ENCODE measurements around the gene ATPAF1.

The ATPAF1 gene

DNA sequence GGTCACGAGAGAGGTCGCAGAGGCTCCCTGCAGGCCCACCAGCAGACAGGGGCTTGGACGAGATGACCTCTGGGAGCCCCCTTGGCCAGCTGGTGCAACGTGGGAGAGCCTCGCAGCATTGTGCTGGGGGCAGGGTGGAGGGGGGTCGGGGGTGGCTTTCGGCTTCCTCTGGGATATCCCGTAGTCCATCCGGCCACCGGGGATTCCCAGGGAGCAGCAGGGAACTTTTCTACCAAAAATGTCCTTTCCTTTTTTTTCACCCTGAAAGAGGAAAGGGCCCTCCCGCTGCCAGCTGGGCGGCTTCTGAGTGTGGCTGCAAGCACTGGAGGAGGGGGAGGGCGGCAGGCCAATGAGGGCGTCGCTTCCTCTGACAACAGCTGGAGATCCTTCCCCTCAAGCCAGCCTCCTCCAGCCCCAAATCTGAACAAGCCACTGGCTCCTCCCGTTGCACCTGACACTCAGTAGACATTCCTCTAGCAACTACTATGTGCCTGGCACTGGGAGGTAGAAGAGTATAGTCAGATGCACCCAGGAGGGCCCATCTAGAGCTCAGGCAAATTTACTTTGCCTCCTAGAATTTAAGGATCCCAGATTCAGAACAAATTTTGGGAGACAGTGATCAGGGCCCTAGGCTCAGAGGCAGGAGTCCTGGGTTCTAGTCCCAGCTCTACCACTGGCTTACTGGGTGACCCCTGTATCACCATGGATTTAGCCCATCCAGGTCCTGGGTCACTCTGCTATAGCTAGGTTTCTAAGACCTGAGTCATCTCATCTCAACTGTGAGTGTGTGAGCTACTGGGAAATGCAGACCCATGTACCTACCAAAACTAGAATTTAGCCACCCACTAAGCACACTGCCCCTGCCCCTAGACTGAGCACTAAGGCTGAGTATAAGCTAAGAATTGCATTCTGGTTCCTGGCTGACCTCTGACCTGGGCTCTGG lies 54.2 kb downstream of the ATPAF1 start:
- peak; percentile 83 for DNase-seq

DNA sequence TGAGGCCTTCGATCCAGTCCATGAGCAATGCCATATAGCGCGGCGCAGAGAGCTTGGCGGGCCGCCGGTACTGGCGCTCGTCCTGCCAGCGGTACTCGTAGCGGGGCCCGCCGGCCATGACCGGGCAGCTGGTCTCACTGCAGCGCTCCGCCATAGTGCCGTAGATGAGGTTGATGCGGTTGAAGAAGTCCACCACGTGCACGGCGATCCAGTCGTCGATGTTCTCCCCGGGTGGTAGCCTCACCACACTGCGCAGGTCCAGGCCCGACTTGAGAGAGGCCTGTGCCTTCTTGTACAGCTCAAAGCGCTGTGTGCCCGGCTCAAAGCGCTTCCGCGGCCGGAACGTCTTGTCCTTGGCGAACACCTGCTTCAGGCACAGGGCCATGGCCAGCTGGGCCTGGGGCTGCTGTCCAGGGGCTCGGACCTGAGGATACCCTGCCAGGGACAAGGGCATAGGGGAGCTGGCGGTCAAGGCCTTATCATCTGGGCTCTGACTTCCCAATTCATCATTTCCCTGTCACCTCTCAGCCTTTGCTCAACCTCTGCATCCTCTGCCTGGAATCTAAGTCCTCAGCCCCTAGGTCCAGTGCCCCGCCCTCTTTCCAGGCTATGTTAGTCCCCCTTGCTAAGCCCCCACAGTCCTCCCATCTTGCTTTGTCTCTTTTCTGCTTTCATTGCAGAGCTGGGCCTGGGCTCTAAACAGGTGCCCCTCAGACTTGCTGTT lies 55.1 kb downstream of the ATPAF1 start:
- DNase-seq: no peak

DNA sequence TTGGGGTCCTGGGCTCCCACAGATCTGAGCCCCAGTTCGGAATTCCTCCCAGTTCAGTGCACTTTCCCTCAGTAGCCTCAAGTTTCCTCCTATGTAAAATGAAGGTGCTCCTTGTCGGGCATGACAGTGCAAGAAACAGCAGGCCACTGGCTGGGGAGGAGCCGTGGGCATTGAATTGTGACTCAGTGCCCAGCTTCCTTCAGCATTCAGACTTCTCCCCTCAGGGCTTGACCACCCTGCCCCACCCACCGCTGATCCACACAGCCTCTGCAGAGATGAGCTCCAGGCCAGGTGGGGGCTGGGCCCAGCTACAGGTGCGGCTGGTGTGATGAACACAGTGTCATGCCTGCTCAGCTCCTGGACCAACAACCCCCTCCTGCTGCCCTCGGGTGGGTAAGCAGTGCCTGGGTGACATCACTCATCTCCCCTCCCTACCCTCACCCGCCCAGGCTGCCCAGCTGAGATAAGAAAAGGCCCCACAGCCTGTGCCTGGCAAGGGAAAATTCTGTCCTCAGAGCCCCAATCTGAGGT lies 56.4 kb downstream of the ATPAF1 start:
- no peak for DNase-seq

DNA sequence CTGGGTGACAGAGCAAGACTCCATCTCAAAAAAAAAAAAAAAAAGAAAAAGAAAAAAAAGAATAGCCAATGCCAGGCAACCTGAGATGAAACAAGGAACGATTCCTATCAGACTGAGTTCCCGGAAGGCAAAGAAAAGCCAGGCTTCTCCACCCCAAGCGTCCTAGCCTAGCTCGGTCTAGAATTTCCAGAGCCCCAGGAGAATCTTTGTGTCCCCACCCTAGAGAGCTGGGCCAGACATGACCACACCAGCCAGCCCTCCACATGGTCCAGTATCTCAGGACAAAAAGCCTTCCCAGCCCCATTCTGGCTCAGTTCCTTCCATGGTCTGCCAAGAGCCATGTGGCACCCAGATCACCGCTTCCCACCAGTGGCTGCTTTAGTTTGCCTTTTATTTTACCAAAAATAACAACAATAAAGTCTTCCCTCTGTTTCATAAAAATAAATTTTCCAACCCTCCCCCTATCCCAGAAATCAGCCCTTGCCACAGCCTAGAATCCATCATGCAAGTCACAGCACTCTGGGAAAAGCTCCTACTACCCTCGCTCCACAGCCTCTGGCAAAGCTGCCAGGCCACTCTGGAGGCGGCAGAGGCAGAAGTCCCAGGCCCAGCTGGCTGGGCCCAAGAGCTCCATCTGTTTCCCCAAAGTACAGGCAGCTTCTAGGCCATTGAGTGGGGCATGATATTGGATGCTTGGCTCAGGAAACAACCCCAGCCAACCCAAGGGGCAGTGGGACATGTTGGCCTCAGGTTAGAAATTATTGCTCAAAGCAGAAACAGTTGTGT lies 60.6 kb downstream of the ATPAF1 start:
- DNase-seq: no peak

DNA sequence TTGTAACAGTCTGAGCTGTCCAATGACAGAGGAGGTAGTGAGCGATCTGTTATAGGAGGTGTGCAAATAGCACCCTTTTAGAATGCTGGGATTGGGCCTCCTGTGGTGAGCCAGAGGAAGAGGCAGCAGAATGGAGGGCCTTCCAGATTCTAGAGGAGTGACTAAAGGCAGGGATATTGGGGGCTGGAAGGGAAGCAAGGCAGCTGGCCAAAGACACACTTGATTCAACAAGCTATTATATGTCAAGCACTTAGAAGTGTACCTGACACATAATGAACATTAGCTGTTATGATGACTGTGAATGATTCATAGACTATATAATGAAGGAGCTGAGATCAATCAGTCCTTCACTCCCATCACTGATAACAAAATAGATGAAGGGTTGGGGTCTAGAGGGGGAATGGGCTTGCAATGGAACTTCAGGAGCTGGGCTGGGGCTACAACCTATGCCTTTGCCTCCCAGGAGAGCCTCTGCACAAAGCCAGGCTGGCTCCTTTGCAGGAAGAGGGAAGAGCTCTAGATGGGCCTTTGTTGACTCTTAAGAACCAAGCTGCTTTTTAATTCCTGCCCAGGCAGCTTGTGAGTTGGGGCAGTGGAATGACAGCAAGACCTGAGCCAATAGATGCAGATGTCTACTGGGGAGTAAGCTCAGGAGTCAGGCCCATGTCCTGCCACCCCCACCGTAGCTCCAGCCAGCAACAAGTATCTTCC lies 61.8 kb downstream of the ATPAF1 start:
- DNase-seq: peak; percentile 96

DNA sequence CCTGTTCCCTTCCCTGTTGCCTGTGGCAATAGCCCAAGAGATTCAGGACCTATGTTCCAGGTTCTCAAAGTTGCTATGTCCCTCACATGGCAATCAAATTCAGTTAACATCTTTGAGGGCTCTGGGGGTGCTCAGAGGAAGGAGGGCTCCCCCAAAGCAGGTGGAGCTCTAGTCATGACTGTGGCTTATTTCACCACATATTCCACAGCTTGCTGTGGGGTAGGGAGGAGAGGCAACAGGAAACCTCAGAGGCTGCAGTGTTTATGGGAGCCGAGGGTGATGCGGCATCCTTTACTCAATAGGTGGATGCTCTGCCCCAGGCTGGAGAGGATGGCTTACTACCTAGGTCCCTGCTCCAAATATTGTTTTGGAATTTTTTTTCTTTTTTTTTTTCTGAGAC lies 62.9 kb downstream of the ATPAF1 start:
- DNase-seq: no peak

DNA sequence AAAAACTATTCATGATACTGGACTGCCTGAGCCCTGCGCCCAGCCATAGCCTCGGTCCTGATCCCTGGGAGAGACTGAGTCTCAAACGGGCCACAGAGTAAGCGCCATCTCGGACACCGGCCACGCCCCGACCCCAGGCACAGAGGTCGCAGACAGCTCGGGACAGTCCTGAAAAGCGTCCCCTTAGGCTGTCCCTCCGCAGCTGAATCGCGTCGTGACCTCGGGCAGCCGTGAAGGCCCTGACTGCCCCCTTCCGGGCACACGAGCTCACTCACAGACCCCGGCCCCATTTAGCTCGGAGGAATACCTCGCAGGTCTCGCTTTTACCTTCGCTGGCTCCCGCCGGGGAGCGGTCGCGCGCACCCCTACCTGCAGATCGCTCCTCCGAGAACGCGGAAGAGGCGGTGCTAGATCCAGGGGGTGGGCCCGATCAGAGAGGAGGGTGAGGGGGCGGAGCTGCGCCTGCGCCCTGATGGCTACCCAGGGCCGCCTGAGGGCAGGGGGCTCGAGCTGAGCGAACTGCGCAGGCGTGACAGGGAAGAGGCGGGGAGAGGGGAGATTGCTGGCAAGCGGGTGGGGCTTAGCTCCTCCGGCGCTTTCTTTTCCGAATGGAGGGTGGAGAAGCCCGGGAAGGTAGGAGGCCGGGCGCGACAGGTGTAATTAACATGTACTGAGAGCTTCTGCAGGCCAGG lies 64.2 kb downstream of the ATPAF1 start, which contains the start of gene MKNK1:
Gene MKNK1, minus strand, starts transcription at position 411 of the 692 bp plus-strand sequence. CDS start 20,941 bp downstream, outside the sequence.
- peak; percentile 99 for DNase-seq

DNA sequence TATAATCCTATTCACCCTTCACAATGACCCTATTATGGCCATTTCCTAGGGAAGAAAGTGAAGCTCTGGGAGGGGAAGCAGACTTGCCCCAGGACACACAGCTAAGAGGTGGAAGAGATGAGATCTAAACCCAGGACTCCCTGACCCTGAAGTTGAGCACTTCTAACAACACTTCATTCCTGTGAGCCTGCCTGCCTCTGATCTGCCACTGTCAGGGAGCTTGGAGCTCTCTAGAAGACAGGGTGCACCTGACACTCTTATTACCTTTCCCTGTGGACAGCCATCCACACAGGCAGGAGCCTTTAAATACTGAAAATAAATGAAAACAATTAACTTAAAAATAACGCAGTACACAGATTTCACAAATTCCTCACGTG lies 64.7 kb downstream of the ATPAF1 start:
- DNase-seq: no peak

DNA sequence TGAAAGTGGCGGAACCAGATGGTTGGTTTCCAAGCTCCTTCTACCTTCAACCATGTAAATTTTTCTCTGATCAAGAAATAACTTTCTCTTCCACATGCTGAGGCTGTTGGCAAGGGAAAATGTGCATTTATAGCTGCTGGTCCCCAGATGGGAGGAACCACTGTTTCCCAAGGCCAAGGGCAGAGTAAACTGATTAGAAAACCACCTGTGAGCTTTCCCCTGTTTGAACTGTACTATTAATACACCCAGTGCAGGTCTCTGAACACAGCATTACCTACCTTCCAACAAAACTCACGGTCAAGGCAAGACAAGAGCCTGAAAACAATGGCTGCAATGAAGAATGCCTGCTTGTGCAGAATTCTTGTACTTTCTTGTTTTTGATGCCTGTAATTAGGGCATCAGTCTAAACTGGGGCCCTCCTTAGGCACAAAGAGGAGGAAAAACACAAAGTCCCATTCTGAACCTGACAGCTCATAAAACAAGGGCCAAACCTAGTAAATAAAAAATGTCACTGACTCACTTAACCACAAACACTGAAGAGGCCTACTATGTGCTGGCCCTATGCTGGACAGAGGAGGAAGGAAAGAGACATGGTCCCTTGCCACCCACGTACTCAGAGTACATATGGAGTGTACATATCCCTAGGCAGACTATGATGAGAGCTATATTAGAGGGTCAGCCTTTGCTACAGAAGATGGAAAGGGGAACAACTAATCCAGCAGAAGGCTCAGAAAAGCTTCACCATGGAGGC lies 66.7 kb downstream of the ATPAF1 start:
- DNase-seq: no peak

DNA sequence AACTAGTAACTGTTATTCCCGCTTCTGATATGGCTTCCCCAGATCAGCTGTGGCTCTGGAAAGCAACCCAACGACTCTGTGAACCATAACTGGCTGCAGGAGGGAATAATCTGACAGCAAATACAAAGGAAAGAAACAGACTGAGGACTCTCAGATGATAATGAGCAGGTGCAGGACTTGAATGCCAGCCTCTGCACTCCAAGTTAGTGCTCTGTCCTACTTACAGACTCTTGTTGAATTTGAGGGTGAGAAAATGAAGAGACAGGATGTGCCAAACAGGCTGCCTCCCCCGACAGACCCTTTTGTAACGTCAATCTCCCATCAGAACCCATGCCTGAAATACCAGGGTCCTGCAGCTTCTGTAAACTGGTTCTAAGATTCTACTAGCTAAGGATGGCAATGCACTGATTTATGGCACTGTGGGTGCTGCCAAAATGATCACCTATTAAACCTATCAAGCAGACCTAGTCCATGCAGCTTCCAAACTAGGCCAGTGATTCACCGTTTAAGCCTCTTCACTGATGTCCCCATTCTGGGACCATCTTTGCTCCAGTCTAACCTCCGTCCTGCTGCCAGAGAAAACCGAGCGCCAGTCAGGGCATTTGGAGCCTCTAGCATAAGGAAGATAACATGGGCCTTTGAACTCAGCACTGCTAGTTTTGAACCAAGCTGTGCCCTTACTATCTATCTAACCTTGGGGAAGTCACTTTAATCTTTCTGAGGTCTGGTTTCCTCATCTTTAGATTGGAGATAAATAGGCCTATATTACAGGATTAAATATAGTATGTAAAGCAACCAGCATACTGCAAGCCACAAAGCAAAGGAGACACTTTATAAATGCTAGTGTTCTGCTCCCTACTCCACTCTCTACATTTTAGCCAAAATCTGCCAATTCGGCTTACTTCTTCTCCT lies 68.8 kb downstream of the ATPAF1 start:
- no peak for DNase-seq

DNA sequence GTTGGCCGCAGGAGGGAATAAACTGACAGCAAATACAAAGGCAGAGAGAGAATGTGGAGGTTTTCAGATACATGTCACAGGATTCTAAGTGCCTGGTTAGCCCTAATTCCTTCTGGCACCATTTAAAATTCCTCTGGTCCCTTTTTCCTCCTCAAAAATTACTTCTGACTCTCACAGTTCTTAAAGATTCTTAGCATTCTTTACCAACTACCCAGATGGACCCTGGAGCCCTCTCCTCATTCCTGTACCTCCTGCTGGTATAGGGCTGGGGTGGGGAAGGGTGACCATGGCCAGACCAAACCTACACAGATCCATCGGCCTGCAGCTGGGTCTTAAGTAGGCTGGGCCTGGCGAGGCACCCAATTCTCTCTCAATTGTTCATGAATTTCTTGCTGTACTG lies 71.3 kb downstream of the ATPAF1 start:
- no peak for DNase-seq

DNA sequence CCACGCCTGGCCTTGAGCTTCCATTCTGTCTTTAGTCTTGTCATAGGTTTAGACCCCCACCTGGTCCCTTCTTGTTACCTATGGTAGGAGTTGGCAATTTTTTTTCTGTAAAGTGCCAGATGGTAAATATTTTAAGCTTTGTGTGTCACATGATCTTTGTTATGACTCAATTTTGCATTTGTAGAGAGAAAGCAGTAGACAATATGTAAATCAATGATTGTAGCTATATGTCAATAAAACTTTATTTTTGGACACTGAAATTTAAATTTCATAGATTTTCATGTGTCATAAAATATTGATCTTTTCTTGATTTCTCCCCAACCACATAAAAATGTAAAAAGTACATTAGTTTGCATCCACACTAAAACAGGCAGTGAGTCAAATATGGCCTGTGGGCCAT lies 72.1 kb downstream of the ATPAF1 start:
- no peak for DNase-seq

DNA sequence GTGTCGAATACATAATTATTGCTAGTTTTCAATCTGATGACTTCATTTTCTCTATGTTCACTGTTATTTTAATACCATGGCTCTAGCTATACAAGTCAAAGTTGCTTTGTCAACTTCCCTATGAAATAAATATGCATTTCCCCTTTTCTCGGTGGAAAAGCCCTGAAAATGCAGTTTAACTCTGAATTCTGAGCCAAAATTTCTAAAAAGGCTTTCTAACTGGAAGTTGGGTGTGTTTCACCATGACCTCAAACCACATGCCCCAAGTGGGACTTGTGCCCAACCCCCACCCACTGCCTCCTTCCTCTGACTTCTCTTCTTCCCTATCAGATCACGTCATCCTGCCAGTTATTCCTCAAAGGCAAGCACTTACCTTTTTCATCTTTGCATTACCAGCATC lies 73.0 kb downstream of the ATPAF1 start:
- DNase-seq: no peak

DNA sequence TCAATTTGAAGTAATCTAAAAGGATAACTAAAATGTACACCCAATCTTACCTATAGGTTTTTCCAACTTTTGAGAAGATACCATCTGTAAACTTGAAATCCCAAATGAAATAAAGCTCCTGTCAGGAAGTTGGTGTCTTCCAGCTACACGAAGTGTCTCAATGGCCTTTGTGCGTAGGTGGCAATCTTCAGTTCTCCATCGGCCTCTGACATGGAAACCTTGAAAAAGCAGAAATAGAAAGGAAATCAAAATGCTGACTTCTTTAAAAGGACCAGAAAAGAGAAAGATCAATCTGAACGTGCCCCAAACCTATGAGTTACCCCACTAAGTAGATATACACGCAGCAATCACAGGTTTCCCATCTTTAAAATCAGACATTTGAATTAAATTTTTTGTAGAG lies 74.1 kb downstream of the ATPAF1 start:
- DNase-seq: no peak

DNA sequence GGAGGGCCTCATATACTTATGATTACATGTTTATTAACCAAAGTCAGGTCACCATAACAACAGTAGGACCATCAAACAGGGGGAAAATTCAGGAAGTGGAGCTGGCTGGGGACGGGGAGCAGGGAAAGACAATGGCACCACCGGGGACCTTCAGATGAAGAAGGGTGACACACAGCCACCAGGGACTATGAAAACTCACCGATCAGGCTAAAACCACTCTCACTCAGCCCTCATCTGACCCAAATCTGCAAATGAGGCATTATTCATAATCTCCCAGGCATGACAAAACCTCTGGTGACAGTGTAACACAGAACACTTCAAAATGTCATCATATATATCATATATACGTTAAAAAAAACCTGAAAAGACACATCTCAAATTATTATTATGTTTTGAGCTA lies 75.3 kb downstream of the ATPAF1 start:
- DNase-seq: no peak

DNA sequence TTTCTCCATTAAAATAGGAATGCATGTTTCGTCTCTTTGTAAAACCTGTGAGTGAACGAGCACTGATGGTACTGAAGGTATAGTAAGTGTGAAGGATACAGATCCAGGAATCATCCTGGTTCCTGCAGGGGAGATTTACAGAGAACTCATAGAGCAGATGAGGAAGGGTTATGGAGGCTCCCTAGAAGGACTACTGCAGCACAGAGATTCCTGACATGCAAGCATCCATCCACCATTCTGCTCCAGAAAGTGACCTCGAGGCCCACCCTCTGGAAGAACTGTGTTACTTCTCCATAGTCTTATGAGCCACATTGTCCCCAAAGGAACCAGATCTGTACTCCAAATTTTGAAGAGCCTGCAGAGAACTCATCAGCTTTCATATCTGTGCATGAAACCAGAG lies 78.6 kb downstream of the ATPAF1 start:
- no peak for DNase-seq

DNA sequence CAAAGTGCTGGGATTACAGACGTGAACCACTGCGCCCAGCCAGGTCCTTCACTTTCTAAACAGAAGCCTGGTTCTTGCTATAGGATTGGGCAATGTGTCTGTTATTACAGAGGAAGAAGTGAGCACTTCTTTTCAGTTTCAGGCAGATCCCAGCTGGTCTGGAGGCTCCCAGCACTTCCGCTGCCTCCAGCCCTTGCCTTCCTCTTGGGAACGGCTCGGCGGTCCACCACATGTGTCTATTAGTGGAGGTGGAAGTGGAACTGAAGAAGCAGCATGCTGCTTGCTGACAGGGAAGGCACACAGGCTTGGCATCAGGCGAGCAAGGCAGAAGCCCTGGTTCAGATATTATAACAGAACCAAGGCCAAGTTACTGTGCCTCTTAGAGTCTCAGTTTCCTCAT lies 81.1 kb downstream of the ATPAF1 start:
- DNase-seq: no peak

DNA sequence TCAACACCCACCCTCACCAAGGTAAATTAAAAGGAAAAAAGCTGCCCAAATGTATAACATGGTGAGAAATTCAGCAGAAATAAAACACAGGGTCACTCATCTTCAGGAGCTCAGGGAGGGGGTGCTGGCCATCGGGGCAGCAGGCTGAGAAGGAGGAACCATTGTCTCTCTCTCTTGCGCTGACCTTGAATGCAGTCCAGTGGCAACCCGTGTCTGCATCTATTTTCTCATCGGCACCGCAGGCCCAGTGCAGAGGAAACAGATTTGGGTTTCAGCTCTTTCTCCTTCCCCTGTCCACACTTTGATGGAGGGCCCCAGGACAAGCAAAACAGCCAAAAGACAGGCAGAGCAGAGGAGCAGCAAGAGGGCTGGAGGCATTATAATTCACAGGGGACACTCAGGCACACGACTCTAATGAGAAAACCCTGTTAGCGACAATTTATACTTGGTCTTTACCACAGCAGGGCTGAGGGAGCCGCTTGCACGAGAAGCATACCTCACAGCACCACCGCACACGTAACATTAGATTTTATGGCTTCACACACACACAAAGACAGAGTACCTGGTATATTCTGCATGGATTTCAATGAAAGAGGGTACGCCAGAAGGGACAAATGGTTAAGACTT lies 82.7 kb downstream of the ATPAF1 start:
- DNase-seq: no peak

DNA sequence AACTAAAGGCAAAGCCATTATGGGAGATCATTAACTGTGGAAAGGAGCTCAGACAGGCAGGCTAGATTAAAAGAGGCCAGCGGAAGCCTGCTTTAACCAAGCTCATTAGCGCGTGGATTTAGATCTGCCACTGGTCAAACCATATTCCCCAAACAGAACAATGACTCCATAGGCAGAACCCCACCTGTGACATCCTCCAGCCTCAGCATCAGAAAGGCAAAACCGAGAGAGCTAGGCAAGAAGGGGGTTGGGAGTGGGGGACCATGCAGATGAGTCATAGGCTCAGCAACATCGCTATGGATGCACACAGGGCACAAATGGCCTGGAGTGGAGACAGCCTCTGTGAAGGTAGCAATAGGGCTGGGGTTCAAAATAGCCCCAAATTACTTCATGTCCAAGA lies 84.7 kb downstream of the ATPAF1 start:
- no peak for DNase-seq
